GM21528 (cell line): Measurements from ENCODE around the gene BABAM2.
"Not testable (repeated sequence)": the region's sequence is repeated elsewhere in the genome, so short reads cannot be mapped to it uniquely, and the experiment has no call there.

Experiments used
- ATAC-seq: cut with Tn5 transposase; IDR thresholded peaks from one replicate; pipeline ENCODE4 v1.9.1; 2021; ENCODE audit warnings: mild to moderate bottlenecking, moderate library complexity; ENCODE audit not compliant: unreplicated experiment, low FRiP score

BABAM2 gene

GRCh38 chr2:27968045-27968444 lies 77.5 kb downstream of the BABAM2 start:
- not testable (repeated sequence) for ATAC-seq

- not testable (repeated sequence) for ATAC-seq
Measured at GRCh38 chr2:27968957-27969356, 78.4 kb downstream of the BABAM2 start.

GRCh38 chr2:27972311-27972710 lies 81.8 kb downstream of the BABAM2 start:
- ATAC-seq = no peak

- ATAC-seq = no peak
Measured at GRCh38 chr2:27973592-27973991, 83.1 kb downstream of the BABAM2 start.

GRCh38 chr2:27976308-27976707 lies 85.8 kb downstream of the BABAM2 start:
- no peak for ATAC-seq

GRCh38 chr2:27977731-27978312 lies 87.3 kb downstream of the BABAM2 start:
- ATAC-seq = no peak

GRCh38 chr2:27978761-27979160 lies 88.2 kb downstream of the BABAM2 start:
- ATAC-seq = not testable (repeated sequence)

GRCh38 chr2:27980242-27980641 lies 89.7 kb downstream of the BABAM2 start:
- ATAC-seq = no peak

GRCh38 chr2:27984153-27984552 lies 93.6 kb downstream of the BABAM2 start:
- ATAC-seq = no peak

- ATAC-seq = no peak
Measured at GRCh38 chr2:27988306-27988705, 97.8 kb downstream of the BABAM2 start.

GRCh38 chr2:27988718-27989117 lies 98.2 kb downstream of the BABAM2 start:
- no peak for ATAC-seq

GRCh38 chr2:27989149-27989548 lies 98.6 kb downstream of the BABAM2 start:
- ATAC-seq = no peak

- ATAC-seq = no peak
Measured at GRCh38 chr2:27990030-27990590, 99.6 kb downstream of the BABAM2 start.

GRCh38 chr2:27991146-27991545 lies 100.6 kb downstream of the BABAM2 start:
- no peak for ATAC-seq

- ATAC-seq = no peak
Measured at GRCh38 chr2:27992787-27993401, 102.4 kb downstream of the BABAM2 start.

- ATAC-seq = no peak
Measured at GRCh38 chr2:27993402-27993787, 102.9 kb downstream of the BABAM2 start.

GRCh38 chr2:27993950-27994728 lies 103.6 kb downstream of the BABAM2 start:
- no peak for ATAC-seq

- ATAC-seq = no peak
Measured at GRCh38 chr2:27996156-27996922, 105.8 kb downstream of the BABAM2 start.

- no peak for ATAC-seq
Measured at GRCh38 chr2:28000287-28000686, 109.8 kb downstream of the BABAM2 start.

GRCh38 chr2:28002181-28002580 lies 111.7 kb downstream of the BABAM2 start:
- no peak for ATAC-seq

GRCh38 chr2:28004086-28004485 lies 113.6 kb downstream of the BABAM2 start:
- no peak for ATAC-seq
